GM23338 (cell line): Measurements from ENCODE around the gene ANO1. TPM values are rescaled to one million over a fixed set of nuclear protein-coding genes. Genes with fewer than 3 reads are reported as not detected.

ENCODE experiments used
- ATAC-seq: fragments of 200-7000 bp; cut with Tn5 transposase; 3 replicates; pipeline ENCODE4 v1.9.1; 2020
- DNase-seq: peaks from one replicate; pipeline ENCODE4 v3.0.0-alpha.2; 2015; ENCODE audit warnings: low spot score
- H2AFZ ChIP-seq: fragments of 200-600 bp; sonication (generic); 2 replicates; pipeline ENCODE4 v1.8.0; 2016; ENCODE audit warnings: antibody characterized with exemption, mild to moderate bottlenecking, moderate library complexity
- H3F3A ChIP-seq: fragments of 200-600 bp; sonication (generic); replicated peaks from 2 replicates; pipeline ENCODE4 v1.8.0; 2017; ENCODE audit warnings: antibody characterized with exemption, mixed run types, low read depth
- H3K27ac ChIP-seq: fragments of 200-600 bp; sonication (generic); 2 replicates; pipeline ENCODE4 v1.6.1; 2016; ENCODE audit warnings: low read depth
- H3K27me3 ChIP-seq: fragments of 200-600 bp; sonication (generic); 2 replicates; pipeline ENCODE4 v1.8.0; 2016; ENCODE audit warnings: mild to moderate bottlenecking, mixed run types, moderate library complexity; ENCODE audit not compliant: insufficient read depth
- H3K36me3 ChIP-seq: fragments of 200-600 bp; sonication (generic); 2 replicates; pipeline ENCODE4 v1.8.0; 2016; ENCODE audit warnings: mild to moderate bottlenecking; ENCODE audit not compliant: insufficient read depth
- H3K4me1 ChIP-seq: fragments of 200-600 bp; sonication (generic); 2 replicates; pipeline ENCODE4 v1.8.0; 2016; ENCODE audit warnings: mild to moderate bottlenecking, moderate library complexity; ENCODE audit not compliant: insufficient read depth
- H3K4me2 ChIP-seq: fragments of 200-600 bp; sonication (generic); 2 replicates; pipeline ENCODE4 v1.7.1; 2017; ENCODE audit warnings: mixed run types
- H3K4me3 ChIP-seq: fragments of 200-600 bp; sonication (generic); 2 replicates; pipeline ENCODE4 v1.6.1; 2016; ENCODE audit warnings: mixed run types
- H3K79me2 ChIP-seq: fragments of 200-600 bp; sonication (generic); replicated peaks from 2 replicates; pipeline ENCODE4 v1.8.0; 2017; ENCODE audit warnings: mild to moderate bottlenecking; ENCODE audit not compliant: insufficient read depth
- H3K9me2 ChIP-seq: fragments of 200-600 bp; sonication (generic); 2 replicates; pipeline ENCODE4 v1.8.0; 2017; ENCODE audit not compliant: insufficient read depth
- H4K20me1 ChIP-seq: fragments of 200-600 bp; sonication (generic); replicated peaks from 2 replicates; pipeline ENCODE4 v1.8.0; 2017; ENCODE audit warnings: mild to moderate bottlenecking; ENCODE audit not compliant: insufficient read depth
- H3K27ac Mint-ChIP-seq: 2 replicates; pipeline ENCODE4 v1.8.0; 2020; ENCODE audit warnings: inconsistent platforms, mild to moderate bottlenecking, moderate library complexity, mixed read lengths
- H3K27me3 Mint-ChIP-seq: 3 replicates; pipeline ENCODE4 v1.8.0; 2022; ENCODE audit warnings: low read depth, mild to moderate bottlenecking, moderate library complexity, mixed read lengths, inconsistent platforms; ENCODE audit not compliant: insufficient read depth, poor library complexity
- H3K36me3 Mint-ChIP-seq: 3 replicates; pipeline ENCODE4 v1.8.0; 2021; ENCODE audit warnings: low read depth, mild to moderate bottlenecking, inconsistent platforms, moderate library complexity, mixed read lengths
- H3K4me1 Mint-ChIP-seq: 3 replicates; pipeline ENCODE4 v1.8.0; 2020; ENCODE audit warnings: mild to moderate bottlenecking, inconsistent platforms, mixed read lengths
- H3K4me3 Mint-ChIP-seq: 3 replicates; pipeline ENCODE4 v1.8.0; 2021; ENCODE audit warnings: moderate library complexity, mild to moderate bottlenecking, inconsistent platforms, mixed read lengths
- H3K9me3 Mint-ChIP-seq: 3 replicates; pipeline ENCODE4 v1.8.0; 2020; ENCODE audit warnings: moderate library complexity, mild to moderate bottlenecking, inconsistent platforms, mixed read lengths
- CREB1 ChIP-seq: fragments of 250-450 bp; sonication (Bioruptor Pico); IDR thresholded peaks from 2 replicates; pipeline ENCODE4 v1.5.0; 2020; ENCODE audit warnings: low read depth, mild to moderate bottlenecking, moderate library complexity
- CTCF ChIP-seq, 2 experiments: fragments of 200-600 bp in 1 of 2; sonication (generic) in 1 of 2; conservative IDR thresholded peaks; 2 replicates each; pipeline versions ENCODE4 v1.5.1 to v1.6.1; 2016 to 2017; ENCODE audit warnings: antibody characterized with exemption in 2 of 2, low read depth in 2 of 2, mild to moderate bottlenecking in 2 of 2, moderate library complexity in 1 of 2
- ETS1 ChIP-seq: IDR thresholded peaks from 2 replicates; pipeline ENCODE4 v1.6.1; 2016; ENCODE audit warnings: antibody characterized with exemption
- EZH2 ChIP-seq: fragments of 200-600 bp; sonication (generic); IDR thresholded peaks from one replicate; pipeline ENCODE4 v1.8.0; 2017; ENCODE audit warnings: antibody characterized with exemption, mild to moderate bottlenecking, low read depth; ENCODE audit not compliant: unreplicated experiment
- EZH2phosphoT487 ChIP-seq: fragments of 200-600 bp; sonication (generic); IDR thresholded peaks from one replicate; pipeline ENCODE4 v1.8.1; 2018; ENCODE audit warnings: antibody characterized with exemption; ENCODE audit not compliant: unreplicated experiment
- JUNB ChIP-seq: IDR thresholded peaks from one replicate; pipeline ENCODE4 v1.6.1; 2016; ENCODE audit warnings: antibody characterized with exemption; ENCODE audit not compliant: unreplicated experiment
- NANOG ChIP-seq: IDR thresholded peaks from 2 replicates; pipeline ENCODE4 v1.6.1; 2016; ENCODE audit warnings: antibody characterized with exemption, borderline replicate concordance
- STAT1 ChIP-seq: IDR thresholded peaks from one replicate; pipeline ENCODE4 v1.6.1; 2016; ENCODE audit warnings: antibody characterized with exemption; ENCODE audit not compliant: unreplicated experiment
- ZNF114 ChIP-seq: fragments of 250-450 bp; sonication (Bioruptor Pico); IDR thresholded peaks from 2 replicates; pipeline ENCODE4 v1.5.0; 2020; ENCODE audit warnings: mild to moderate bottlenecking, moderate library complexity
- ZNF462 ChIP-seq: fragments of 250-450 bp; sonication (Bioruptor Pico); IDR thresholded peaks from 2 replicates; pipeline ENCODE4 v1.5.0; 2020; ENCODE audit warnings: mild to moderate bottlenecking, moderate library complexity
- polyA plus RNA-seq: library from polyadenylated mRNA; unstranded; fragments of >200 nt; fragmentation: Nextera tagmentation; extraction: Ambion mirVana; gene quantifications from 2 replicates; pipeline ENCODE4 v1.2.1, GENCODE V29; 2016
- total RNA-seq: library from RNA; depleted of rRNA; stranded (reverse); fragments of >200 nt; shearing (Covaris generic); gene quantifications from 2 replicates; pipeline ENCODE4 v1.2.3, GENCODE V29; 2014

The ANO1 gene
- total and polyA plus RNA-seq, 2 experiments from 2014 or later = 1.4 to 3.4 TPM

- TF ChIP-seq ZNF462 (no peak), ZNF114 (CRISPR knock-in tag) (no peak), ETS1 (no peak), EZH2 (no peak), NANOG (no peak), CREB1 (CRISPR knock-in tag) (no peak)
Observed at GRCh38 chr11:70109903-70110302, 31.8 kb downstream of the ANO1 start (continued).

- H3K36me3 Mint-ChIP-seq = no peaks in the 10 kb centered on the region
- no peak for ATAC-seq
- no peak for TF ChIP-seq EZH2
- no peak for TF ChIP-seq JUNB
- no peak for TF ChIP-seq CTCF (conservative IDR thresholded peaks at IDR 0.05; ENCODE audit: low read depth in 2 of 2)
- no peak for TF ChIP-seq NANOG
- TF ChIP-seq EZH2phosphoT487 = no peak
- no peak for TF ChIP-seq STAT1
- no peak for TF ChIP-seq CREB1 (CRISPR knock-in tag)
- TF ChIP-seq ETS1 = no peak
Observed at GRCh38 chr11:70110538-70111055, 32.5 kb downstream of the ANO1 start.

More at GRCh38 chr11:70110538-70111055, 32.5 kb downstream of the ANO1 start:
- no peak overlapping the region for H3K4me3 Mint-ChIP-seq
- no peaks in the 10 kb centered on the region for H4K20me1 ChIP-seq
- no peak overlapping the region for H3K4me3 ChIP-seq
- no peaks in the 10 kb centered on the region for H3K79me2 ChIP-seq
- peaks cover 13% of the 10 kb centered on the region for H3K27me3 Mint-ChIP-seq
- no peaks in the 10 kb centered on the region for H3K36me3 ChIP-seq
- peak overlapping the region; percentile 39; the same call in 1 of the 2 replicates for H3K27ac ChIP-seq
- H3K4me1 ChIP-seq = 0 out of 2 replicates have a peak, but pooled peaks cover 10% of the 10 kb centered on the region
- no peak for DNase-seq
- H3K9me3 Mint-ChIP-seq = no peaks in the 10 kb centered on the region
- no peaks in the 10 kb centered on the region for H3K9me2 ChIP-seq
- H3K4me2 ChIP-seq = no peak overlapping the region
- H3F3A ChIP-seq = no peaks in the 10 kb centered on the region
- no peaks in the 10 kb centered on the region for H3K27me3 ChIP-seq
- H3K4me1 Mint-ChIP-seq = peaks cover 25% of the 10 kb centered on the region
- no peak overlapping the region for H2AFZ ChIP-seq
- H3K27ac Mint-ChIP-seq = no peak overlapping the region
